Omental fat pad (tissue), 4 donors: ENCODE data around the gene TSFM. TPM values are rescaled to one million over a fixed set of nuclear protein-coding genes. Genes with fewer than 3 reads are reported as not detected.

Source experiments
- ATAC-seq: fragments of 150-250 bp; one replicate; pipeline ENCODE4 v1.9.1; 2016; ENCODE audit warnings: mild to moderate bottlenecking, moderate library complexity; ENCODE audit not compliant: low FRiP score
- DNase-seq: peaks from one replicate; pipeline ENCODE4 v3.0.0-alpha.2; 2019; ENCODE audit warnings: low spot score
- CTCF ChIP-seq, 3 donors: fragments of 450-650 bp; IDR thresholded peaks; one replicate each; pipeline ENCODE4 v1.5.1; 2016 to 2017; ENCODE audit warnings: antibody characterized with exemption in 3 of 3, mild to moderate bottlenecking in 3 of 3, moderate library complexity in 2 of 3
- total RNA-seq, 4 donors: library from RNA; depleted of rRNA; stranded (reverse); fragments of >200 nt; gene quantifications; one replicate each; pipeline ENCODE4 v1.1.0, GENCODE V29; 2016

The TSFM gene
- total RNA-seq, 4 donors from 2014 or later = 20.2 to 36.6 (median 25.6) TPM

- TF ChIP-seq CTCF (IDR thresholded peaks at IDR 0.05) = no peak
- ATAC-seq (no peak), DNase-seq (no peak)
Measured at GRCh38 chr12:57837864-57838562, 55.4 kb downstream of the TSFM start.

DNA sequence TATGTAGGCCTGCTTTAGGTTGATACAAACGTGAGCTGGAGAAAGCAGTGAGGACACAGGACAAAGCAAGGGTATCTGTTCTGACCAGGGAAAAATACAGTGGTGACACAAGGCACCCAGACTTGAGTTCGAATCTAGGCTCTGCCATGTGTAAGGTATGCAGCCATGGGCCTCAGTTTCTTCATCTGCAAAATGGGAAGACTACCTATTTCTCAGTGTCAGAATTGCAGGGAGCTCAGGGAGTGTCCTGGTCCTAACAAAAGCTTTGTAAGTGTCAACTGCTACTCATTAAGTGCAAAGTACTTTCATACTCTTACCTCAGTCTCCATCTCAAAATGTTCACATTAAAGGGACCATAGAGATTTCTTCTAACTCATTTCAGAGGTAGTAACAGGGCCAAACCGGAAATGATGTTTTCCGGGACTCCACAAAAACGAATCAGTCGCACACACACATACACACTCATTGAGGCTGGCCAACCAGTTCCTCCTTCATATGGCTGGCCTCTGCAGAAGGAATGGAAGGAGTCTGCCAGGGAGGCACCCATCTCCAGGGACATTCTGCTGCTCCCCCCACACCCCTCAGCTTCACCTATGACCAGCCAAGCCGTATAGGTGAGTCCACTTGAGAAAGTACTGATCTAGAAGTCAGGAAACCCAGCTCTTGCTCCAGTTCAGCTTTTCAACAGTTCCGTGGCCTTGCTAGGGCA lies 56.2 kb downstream of the TSFM start:
- ATAC-seq (no peak), DNase-seq (no peak)
- no peak for TF ChIP-seq CTCF (IDR thresholded peaks at IDR 0.05)

DNA sequence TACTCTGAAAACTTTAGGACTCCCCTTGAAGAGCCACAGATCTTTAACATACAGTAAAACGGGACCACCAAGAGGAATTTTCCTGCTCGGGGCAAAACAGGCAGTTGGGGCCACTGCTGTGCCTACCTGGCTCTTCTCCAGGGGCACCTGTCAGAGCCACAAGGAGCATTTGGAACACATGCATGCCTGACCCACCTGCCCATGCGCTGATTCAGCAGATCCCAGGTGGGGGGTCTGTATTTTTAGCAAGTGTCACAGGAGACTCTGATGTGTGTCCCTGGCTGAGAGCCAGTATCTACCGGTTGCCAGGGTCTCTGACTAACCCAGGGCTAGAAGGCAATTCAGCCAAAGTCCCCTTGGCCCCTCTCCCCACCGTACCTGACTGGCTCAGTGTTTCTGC lies 57.4 kb downstream of the TSFM start:
- ATAC-seq (no peak), DNase-seq (no peak)
- TF ChIP-seq CTCF (IDR thresholded peaks at IDR 0.05) = no peak

GRCh38 chr12:57840726-57841125 lies 58.1 kb downstream of the TSFM start:
- TF ChIP-seq CTCF (IDR thresholded peaks at IDR 0.05) = no peak
- DNase-seq (no peak), ATAC-seq (no peak)

DNA sequence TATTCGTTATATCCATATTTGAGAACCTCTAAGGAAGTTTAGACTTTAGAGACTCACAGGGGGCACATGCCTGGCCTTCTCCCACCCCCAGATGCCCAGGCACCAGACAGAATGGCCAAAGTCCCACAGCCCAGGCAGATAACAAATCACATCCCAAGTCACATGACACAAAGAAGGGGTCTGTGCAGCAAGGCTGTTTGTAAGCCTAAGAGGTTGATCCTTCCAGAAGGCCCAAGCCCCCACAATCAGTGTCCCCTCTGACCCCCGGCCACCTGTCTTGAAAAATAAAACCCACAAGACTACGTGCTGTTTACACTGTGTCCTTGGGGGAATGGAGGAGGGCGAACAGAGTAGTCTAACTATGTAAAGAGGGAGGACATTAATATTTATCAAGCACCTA lies 58.9 kb downstream of the TSFM start:
- ATAC-seq (no peak), DNase-seq (no peak)
- no peak for TF ChIP-seq CTCF (IDR thresholded peaks at IDR 0.05)

- DNase-seq (no peak), ATAC-seq (no peak)
- TF ChIP-seq CTCF (IDR thresholded peaks at IDR 0.05) = no peak
Measured at GRCh38 chr12:57842342-57843294, 60.0 kb downstream of the TSFM start.
